ENCODE results near the gene SLC39A3.

The SLC39A3 gene

GRCh38 chr19:2728783-2729387 lies 10.9 kb downstream of the SLC39A3 start:
- H3K27ac ChIP-seq (ENCODE audit: low read depth, low read length, severe bottlenecking): no peak overlapping the region
- H3K4me1 ChIP-seq (ENCODE audit: control insufficient read depth, insufficient read depth, low read length, poor library complexity, severe bottlenecking): no peaks in the 10 kb centered on the region
- H3K4me3 ChIP-seq (ENCODE audit: extremely low read depth, insufficient read depth, low read length, poor library complexity, severe bottlenecking): no peak overlapping the region
- 93 to 94% methylated on average over 21 to 22 of the region's 23 CpGs for WGBS, 2 experiments (ENCODE audit: insufficient coverage in 2 of 2)
- H3K9me3 ChIP-seq (ENCODE audit: control insufficient read depth, low read length): no peaks in the 10 kb centered on the region
- peaks cover 2% of the 10 kb centered on the region for H3K36me3 ChIP-seq (ENCODE audit: control insufficient read depth, insufficient read depth, low read length)

GRCh38 chr19:2727640-2727944 lies 12.2 kb downstream of the SLC39A3 start:
- 79 to 83% methylated on average over 16 of the region's 16 CpGs for WGBS, 2 experiments (ENCODE audit: insufficient coverage in 2 of 2)
- no peak overlapping the region for H3K4me3 ChIP-seq (ENCODE audit: extremely low read depth, insufficient read depth, low read length, poor library complexity, severe bottlenecking)
- no peaks in the 10 kb centered on the region for H3K9me3 ChIP-seq (ENCODE audit: control insufficient read depth, low read length)
- no peaks in the 10 kb centered on the region for H3K36me3 ChIP-seq (ENCODE audit: control insufficient read depth, insufficient read depth, low read length)
- no peak overlapping the region for H3K27ac ChIP-seq (ENCODE audit: low read depth, low read length, severe bottlenecking)
- peaks cover 11% of the 10 kb centered on the region for H3K4me1 ChIP-seq (ENCODE audit: control insufficient read depth, insufficient read depth, low read length, poor library complexity, severe bottlenecking)

GRCh38 chr19:2726904-2727639 lies 12.7 kb downstream of the SLC39A3 start:
- Histone ChIP-seq H3K9me3 (ENCODE audit: control insufficient read depth, low read length) (no peaks in the 10 kb centered on the region), H3K36me3 (ENCODE audit: control insufficient read depth, insufficient read depth, low read length) (no peaks in the 10 kb centered on the region), H3K27ac (ENCODE audit: low read depth, low read length, severe bottlenecking) (no peak overlapping the region), H3K4me1 (ENCODE audit: control insufficient read depth, insufficient read depth, low read length, poor library complexity, severe bottlenecking) (peaks cover 13% of the 10 kb centered on the region), H3K4me3 (ENCODE audit: extremely low read depth, insufficient read depth, low read length, poor library complexity, severe bottlenecking) (no peak overlapping the region)
- 51 to 60% methylated on average over 12 to 19 of the region's 26 CpGs for WGBS, 2 experiments (ENCODE audit: insufficient coverage in 2 of 2)

GRCh38 chr19:2726160-2726855 lies 13.5 kb downstream of the SLC39A3 start:
- Histone ChIP-seq H3K9me3 (ENCODE audit: control insufficient read depth, low read length) (no peaks in the 10 kb centered on the region), H3K27ac (ENCODE audit: low read depth, low read length, severe bottlenecking) (no peak overlapping the region), H3K36me3 (ENCODE audit: control insufficient read depth, insufficient read depth, low read length) (no peaks in the 10 kb centered on the region), H3K4me3 (ENCODE audit: extremely low read depth, insufficient read depth, low read length, poor library complexity, severe bottlenecking) (no peak overlapping the region), H3K4me1 (ENCODE audit: control insufficient read depth, insufficient read depth, low read length, poor library complexity, severe bottlenecking) (peaks cover 13% of the 10 kb centered on the region)
- 83 to 89% methylated on average over 9 to 13 of the region's 15 CpGs for WGBS, 2 experiments (ENCODE audit: insufficient coverage in 2 of 2)

- Histone ChIP-seq H3K36me3 (ENCODE audit: control insufficient read depth, insufficient read depth, low read length) (no peaks in the 10 kb centered on the region), H3K4me1 (ENCODE audit: control insufficient read depth, insufficient read depth, low read length, poor library complexity, severe bottlenecking) (peaks cover 13% of the 10 kb centered on the region), H3K4me3 (ENCODE audit: extremely low read depth, insufficient read depth, low read length, poor library complexity, severe bottlenecking) (no peak overlapping the region), H3K9me3 (ENCODE audit: control insufficient read depth, low read length) (no peaks in the 10 kb centered on the region), H3K27ac (ENCODE audit: low read depth, low read length, severe bottlenecking) (no peak overlapping the region)
- WGBS, 2 experiments (ENCODE audit: insufficient coverage in 2 of 2): 61 to 70% methylated on average over 7 of the region's 7 CpGs
These were observed 15.7 kb downstream of the SLC39A3 start for GRCh38 chr19:2724148-2724557.

- peaks cover 13% of the 10 kb centered on the region for H3K4me1 ChIP-seq (ENCODE audit: control insufficient read depth, insufficient read depth, low read length, poor library complexity, severe bottlenecking)
- no peak overlapping the region for H3K4me3 ChIP-seq (ENCODE audit: extremely low read depth, insufficient read depth, low read length, poor library complexity, severe bottlenecking)
- H3K27ac ChIP-seq (ENCODE audit: low read depth, low read length, severe bottlenecking): no peak overlapping the region
- WGBS, 2 experiments (ENCODE audit: insufficient coverage in 2 of 2): 83 to 86% methylated on average over 14 of the region's 14 CpGs
- no peaks in the 10 kb centered on the region for H3K36me3 ChIP-seq (ENCODE audit: control insufficient read depth, insufficient read depth, low read length)
- no peaks in the 10 kb centered on the region for H3K9me3 ChIP-seq (ENCODE audit: control insufficient read depth, low read length)
These were observed 16.1 kb downstream of the SLC39A3 start for GRCh38 chr19:2723747-2724146.

GRCh38 chr19:2723345-2723715 lies 16.5 kb downstream of the SLC39A3 start:
- no peaks in the 10 kb centered on the region for H3K36me3 ChIP-seq (ENCODE audit: control insufficient read depth, insufficient read depth, low read length)
- H3K4me3 ChIP-seq (ENCODE audit: extremely low read depth, insufficient read depth, low read length, poor library complexity, severe bottlenecking): no peak overlapping the region
- WGBS, 2 experiments (ENCODE audit: insufficient coverage in 2 of 2): 89% methylated on average over 9 to 11 of the region's 13 CpGs
- peak overlapping the region; percentile 10 for H3K27ac ChIP-seq (ENCODE audit: low read depth, low read length, severe bottlenecking)
- peaks cover 13% of the 10 kb centered on the region for H3K4me1 ChIP-seq (ENCODE audit: control insufficient read depth, insufficient read depth, low read length, poor library complexity, severe bottlenecking)
- H3K9me3 ChIP-seq (ENCODE audit: control insufficient read depth, low read length): no peaks in the 10 kb centered on the region

GRCh38 chr19:2722541-2723344 lies 17.1 kb downstream of the SLC39A3 start:
- Histone ChIP-seq H3K4me1 (ENCODE audit: control insufficient read depth, insufficient read depth, low read length, poor library complexity, severe bottlenecking) (peaks cover 13% of the 10 kb centered on the region), H3K36me3 (ENCODE audit: control insufficient read depth, insufficient read depth, low read length) (no peaks in the 10 kb centered on the region), H3K9me3 (ENCODE audit: control insufficient read depth, low read length) (no peaks in the 10 kb centered on the region), H3K4me3 (ENCODE audit: extremely low read depth, insufficient read depth, low read length, poor library complexity, severe bottlenecking) (no peak overlapping the region), H3K27ac (ENCODE audit: low read depth, low read length, severe bottlenecking) (no peak overlapping the region)
- 65 to 68% methylated on average over 23 to 26 of the region's 28 CpGs for WGBS, 2 experiments (ENCODE audit: insufficient coverage in 2 of 2)

- WGBS, 2 experiments (ENCODE audit: insufficient coverage in 2 of 2): 37 to 51% methylated on average over 28 to 30 of the region's 39 CpGs
- Histone ChIP-seq H3K9me3 (ENCODE audit: control insufficient read depth, low read length) (no peaks in the 10 kb centered on the region), H3K36me3 (ENCODE audit: control insufficient read depth, insufficient read depth, low read length) (no peaks in the 10 kb centered on the region), H3K4me3 (ENCODE audit: extremely low read depth, insufficient read depth, low read length, poor library complexity, severe bottlenecking) (peak overlapping the region; percentile 32), H3K4me1 (ENCODE audit: control insufficient read depth, insufficient read depth, low read length, poor library complexity, severe bottlenecking) (peaks cover 13% of the 10 kb centered on the region), H3K27ac (ENCODE audit: low read depth, low read length, severe bottlenecking) (no peak overlapping the region)
These were observed 18.0 kb downstream of the SLC39A3 start for GRCh38 chr19:2721570-2722540.
